H1 (cell line): ENCODE data around the gene PKP1. TPM values are rescaled to one million over a fixed set of nuclear protein-coding genes. Genes with fewer than 3 reads are reported as not detected.

Experiments used
- CTCF ChIP-seq, 3 experiments: IDR thresholded peaks; 1 replicate in 2 of 3; 2 replicates in 1 of 3; pipeline versions ENCODE4 v1.5.1 to v1.6.1; 2011; ENCODE audit warnings: low read length in 3 of 3, mild to moderate bottlenecking in 3 of 3, inconsistent platforms in 2 of 3, low read depth in 1 of 3, moderate library complexity in 1 of 3; ENCODE audit not compliant: insufficient read depth in 1 of 3; ENCODE audit errors: control extremely low read depth in 1 of 3
- KDM5A ChIP-seq: fragments of 200-600 bp; IDR thresholded peaks from 2 replicates; pipeline ENCODE4 v1.7.1; 2012; ENCODE audit warnings: mild to moderate bottlenecking, low read length, inconsistent platforms, mixed read lengths
- SIX5 ChIP-seq: IDR thresholded peaks from 2 replicates; pipeline ENCODE4 v1.6.1; 2011; ENCODE audit warnings: mild to moderate bottlenecking, low read depth, low read length
- polyA plus RNA-seq, 7 experiments: library from polyadenylated mRNA; depleted of rRNA in 3 of 7; stranded (reverse) in 5 of 7; unstranded in 2 of 7; fragments of >200 nt in 5 of 7; fragments of 200-250 nt in 2 of 7; gene quantifications; 1 replicate in 5 of 7; 2 replicates in 1 of 7; 4 replicates in 1 of 7; pipeline versions ENCODE4 v1.2.1 to v1.2.3, GENCODE V29; 2011 to 2013; ENCODE audit warnings: missing spikeins in 2 of 7, mixed read lengths in 2 of 7
- total RNA-seq: library from RNA; stranded (reverse); fragmentation: NEBNext Ultra II Directional; extraction: Animal tissue kit (Norgen Biotek cat#: 25700); gene quantifications from 2 replicates; pipeline ENCODE4 v1.2.1, GENCODE V29; 2021

The PKP1 gene
- total and polyA plus RNA-seq, 2 of the 8 experiments (the other 6 are each of a cell fraction or from before 2014, with no cell fraction given): 0.21 to 0.95 TPM

DNA sequence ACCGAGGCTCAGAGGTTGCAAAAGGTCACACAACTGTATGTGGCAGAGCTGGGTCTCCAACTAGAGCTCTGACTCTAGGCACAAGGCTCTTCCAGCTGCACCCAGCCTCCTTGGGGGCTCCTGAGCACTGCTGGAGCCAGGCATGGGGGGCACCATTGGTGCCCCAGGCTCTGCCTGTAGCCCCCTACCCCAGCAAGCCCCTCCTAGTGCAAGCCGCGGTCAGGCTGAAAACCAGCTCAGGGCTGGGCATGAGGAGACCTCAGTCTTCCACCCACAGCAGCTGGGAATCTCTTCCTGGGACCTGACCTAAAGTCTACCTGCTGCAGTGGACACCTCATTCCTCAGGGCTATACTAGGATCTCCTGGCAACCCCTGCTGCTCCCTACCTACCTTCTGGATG lies 79.6 kb downstream of the PKP1 start (continued):
- TF ChIP-seq CTCF (IDR thresholded peaks at IDR 0.05; ENCODE audit: control extremely low read depth in 1 of 3, insufficient read depth in 1 of 3, low read depth in 1 of 3, low read length in 3 of 3) (no peak), KDM5A (no peak), SIX5 (no peak)
